Peyer's patch (tissue), 4 donors: ENCODE measurements around the gene KMO. TPM values are rescaled to one million over a fixed set of nuclear protein-coding genes. Genes with fewer than 3 reads are reported as not detected.

Source experiments
- DNase-seq, 3 donors: peaks; one replicate each; pipeline ENCODE4 v3.0.0-alpha.2; 2017 to 2019
- H3K27ac ChIP-seq, 4 donors: fragments of 200-600 bp; sonication (generic); one replicate each; pipeline ENCODE4 v1.5.1; 2016 to 2019
- H3K27me3 ChIP-seq, 2 donors: fragments of 200-600 bp; sonication (generic); one replicate each; pipeline ENCODE4 v1.5.1; 2019
- H3K36me3 ChIP-seq, 3 donors: fragments of 200-600 bp; sonication (generic); one replicate each; pipeline ENCODE4 v1.5.1; 2016 to 2019
- H3K4me1 ChIP-seq, 4 donors: fragments of 200-600 bp; sonication (generic); one replicate each; pipeline ENCODE4 v1.5.1; 2016 to 2019
- H3K4me3 ChIP-seq, 4 donors: fragments of 200-600 bp; sonication (generic); 1 replicate in 3 of 4; 2 replicates in 1 of 4; pipeline ENCODE4 v1.5.1; 2016 to 2019; ENCODE audit warnings: mild to moderate bottlenecking in 1 of 4
- H3K9me3 ChIP-seq, 4 donors: fragments of 200-600 bp; sonication (generic); one replicate each; pipeline ENCODE4 v1.5.1; 2016 to 2019; ENCODE audit warnings: mild to moderate bottlenecking in 1 of 4
- CTCF ChIP-seq, 6 experiments: fragments of 450-650 bp in 4 of 6; fragments of 200-600 bp in 2 of 6; sonication (generic) in 1 of 6; IDR thresholded peaks; one replicate each; pipeline ENCODE4 v1.5.1; 2017 to 2019; ENCODE audit warnings: antibody characterized with exemption in 6 of 6, mild to moderate bottlenecking in 3 of 6, moderate library complexity in 1 of 6
- POLR2A ChIP-seq, 2 donors: fragments of 450-650 bp; IDR thresholded peaks; one replicate each; pipeline ENCODE4 v1.5.1; 2017; ENCODE audit warnings: antibody characterized with exemption in 2 of 2, mild to moderate bottlenecking in 2 of 2, moderate library complexity in 2 of 2
- total RNA-seq, 4 donors: library from RNA; depleted of rRNA; stranded (reverse); fragments of >200 nt; gene quantifications; one replicate each; pipeline ENCODE4 v1.1.0, GENCODE V29; 2016

KMO gene
- total RNA-seq, 4 donors from 2014 or later = 0.13 to 32.2 (median 0.70) TPM; not detected in 1

- no peak for DNase-seq
- TF ChIP-seq POLR2A (IDR thresholded peaks at IDR 0.05) (no peak), CTCF (IDR thresholded peaks at IDR 0.05) (no peak)
- H3K27me3 ChIP-seq = no peaks in the 10 kb centered on the region
- no peak overlapping the region for H3K4me3 ChIP-seq
- no peaks in the 10 kb centered on the region for H3K36me3 ChIP-seq
- no peaks in the 10 kb centered on the region for H3K4me1 ChIP-seq
- H3K9me3 ChIP-seq = no peaks in the 10 kb centered on the region
- no peak overlapping the region for H3K27ac ChIP-seq
These were observed 37.7 kb downstream of the KMO start for GRCh38 chr1:241569848-241570247.

- H3K4me1 ChIP-seq = no peaks in the 10 kb centered on the region
- no peak for TF ChIP-seq POLR2A (IDR thresholded peaks at IDR 0.05)
- H3K4me3 ChIP-seq = no peak overlapping the region
- H3K27me3 ChIP-seq = no peaks in the 10 kb centered on the region
- DNase-seq = no peak
- H3K36me3 ChIP-seq = no peaks in the 10 kb centered on the region
- H3K9me3 ChIP-seq = no peaks in the 10 kb centered on the region
- no peak overlapping the region for H3K27ac ChIP-seq
These were observed 42.0 kb downstream of the KMO start for GRCh38 chr1:241574154-241574553.

- TF ChIP-seq CTCF (IDR thresholded peaks at IDR 0.05) (no peak), POLR2A (IDR thresholded peaks at IDR 0.05) (no peak)
- DNase-seq = no peak
- no peaks in the 10 kb centered on the region for H3K9me3 ChIP-seq
- no peaks in the 10 kb centered on the region for H3K4me1 ChIP-seq
- H3K4me3 ChIP-seq = no peak overlapping the region
- H3K27me3 ChIP-seq = no peaks in the 10 kb centered on the region
- H3K27ac ChIP-seq = no peak overlapping the region
- no peaks in the 10 kb centered on the region for H3K36me3 ChIP-seq
These were observed 47.3 kb downstream of the KMO start for GRCh38 chr1:241579434-241579833.

GRCh38 chr1:241582921-241583321 lies 50.7 kb downstream of the KMO start:
- Histone ChIP-seq H3K4me1 (no peaks in the 10 kb centered on the region), H3K27ac (no peak overlapping the region), H3K9me3 (no peaks in the 10 kb centered on the region), H3K27me3 (no peaks in the 10 kb centered on the region), H3K4me3 (no peak overlapping the region), H3K36me3 (no peaks in the 10 kb centered on the region)
- TF ChIP-seq POLR2A (IDR thresholded peaks at IDR 0.05) = no peak
- no peak for TF ChIP-seq CTCF (IDR thresholded peaks at IDR 0.05)
- DNase-seq = no peak

- Histone ChIP-seq H3K9me3 (no peaks in the 10 kb centered on the region), H3K4me1 (no peaks in the 10 kb centered on the region), H3K4me3 (no peak overlapping the region), H3K27ac (no peak overlapping the region), H3K27me3 (no peaks in the 10 kb centered on the region), H3K36me3 (no peaks in the 10 kb centered on the region)
- no peak for DNase-seq
- TF ChIP-seq POLR2A (IDR thresholded peaks at IDR 0.05) (no peak), CTCF (IDR thresholded peaks at IDR 0.05) (no peak)
These were observed 54.8 kb downstream of the KMO start for GRCh38 chr1:241586905-241587512.

- Histone ChIP-seq H3K27me3 (no peaks in the 10 kb centered on the region), H3K36me3 (no peaks in the 10 kb centered on the region), H3K27ac (no peak overlapping the region), H3K4me3 (no peak overlapping the region), H3K9me3 (no peaks in the 10 kb centered on the region), H3K4me1 (no peaks in the 10 kb centered on the region)
- TF ChIP-seq CTCF (IDR thresholded peaks at IDR 0.05) (no peak), POLR2A (IDR thresholded peaks at IDR 0.05) (no peak)
- no peak for DNase-seq
These were observed 57.3 kb downstream of the KMO start for GRCh38 chr1:241589521-241589920.
